ENCODE measurements around the gene MED25.

- TF ChIP-seq TAF1 (IDR thresholded peaks at IDR 0.05; ENCODE audit: low read depth) (no peak), FOXM1 (IDR thresholded peaks at IDR 0.05; ENCODE audit: borderline replicate concordance, low read depth) (no peak), REST (IDR thresholded peaks at IDR 0.05; ENCODE audit: low read depth) (no peak), EGR1 (IDR thresholded peaks at IDR 0.05) (no peak)
These were observed 43.7 kb downstream of the MED25 start for GRCh38 chr19:49861541-49862378.

Data from Ishikawa (cell line).